Neural progenitor cell (in vitro differentiated cells): Measurements from ENCODE around the gene RNF150. TPM values are rescaled to one million over a fixed set of nuclear protein-coding genes. Genes with fewer than 3 reads are reported as not detected.

Source experiments
- DNase-seq: peaks from one replicate; pipeline ENCODE4 v3.0.0-alpha.2; 2016; ENCODE audit warnings: low spot score
- H2AFZ ChIP-seq: fragments of 200-600 bp; sonication (generic); replicated peaks from 2 replicates; pipeline ENCODE4 v1.6.1; 2016; ENCODE audit warnings: antibody characterized with exemption
- H3F3A ChIP-seq: fragments of 200-600 bp; sonication (generic); 2 replicates; pipeline ENCODE4 v1.6.1; 2016; ENCODE audit warnings: antibody characterized with exemption, low read depth
- H3K27ac ChIP-seq: fragments of 200-600 bp; sonication (generic); 2 replicates; pipeline ENCODE4 v1.5.1; 2016; ENCODE audit warnings: mild to moderate bottlenecking
- H3K27me3 ChIP-seq: fragments of 200-600 bp; sonication (generic); 2 replicates; pipeline ENCODE4 v1.6.1; 2016; ENCODE audit warnings: mild to moderate bottlenecking, moderate library complexity
- H3K36me3 ChIP-seq: fragments of 200-600 bp; sonication (generic); 2 replicates; pipeline ENCODE4 v1.5.1; 2016
- H3K4me1 ChIP-seq: fragments of 200-600 bp; sonication (generic); 2 replicates; pipeline ENCODE4 v1.6.1; 2016; ENCODE audit warnings: mixed run types
- H3K4me2 ChIP-seq: fragments of 200-600 bp; sonication (generic); 2 replicates; pipeline ENCODE4 v1.6.1; 2016
- H3K4me3 ChIP-seq: fragments of 200-600 bp; sonication (generic); 2 replicates; pipeline ENCODE4 v1.5.1; 2016
- H3K79me2 ChIP-seq: fragments of 200-600 bp; sonication (generic); 2 replicates; pipeline ENCODE4 v1.6.1; 2016; ENCODE audit warnings: low read depth
- H3K9ac ChIP-seq: fragments of 200-600 bp; sonication (generic); 2 replicates; pipeline ENCODE4 v1.6.1; 2016
- H3K9me3 ChIP-seq: fragments of 200-600 bp; sonication (generic); 2 replicates; pipeline ENCODE4 v1.5.1; 2016; ENCODE audit warnings: low read depth
- H4K20me1 ChIP-seq: fragments of 200-600 bp; sonication (generic); 2 replicates; pipeline ENCODE4 v1.6.1; 2016; ENCODE audit warnings: low read depth
- H3K27ac Mint-ChIP-seq: 3 replicates; pipeline ENCODE4 v1.8.0; 2021; ENCODE audit warnings: mixed read lengths
- H3K27me3 Mint-ChIP-seq: 2 replicates; pipeline ENCODE4 v1.8.0; 2022; ENCODE audit warnings: low read depth, mild to moderate bottlenecking, inconsistent platforms, moderate library complexity, mixed read lengths; ENCODE audit not compliant: insufficient read depth
- H3K36me3 Mint-ChIP-seq: 3 replicates; pipeline ENCODE4 v1.8.0; 2021; ENCODE audit warnings: mixed read lengths
- H3K4me1 Mint-ChIP-seq: 3 replicates; pipeline ENCODE4 v1.8.0; 2021; ENCODE audit warnings: mixed read lengths
- H3K4me3 Mint-ChIP-seq: 3 replicates; pipeline ENCODE4 v1.8.0; 2021; ENCODE audit warnings: mild to moderate bottlenecking, moderate library complexity, mixed read lengths
- H3K9me3 Mint-ChIP-seq: 3 replicates; pipeline ENCODE4 v1.8.0; 2020; ENCODE audit warnings: mixed read lengths
- CTCF ChIP-seq: fragments of 200-600 bp; sonication (generic); IDR thresholded peaks from 2 replicates; pipeline ENCODE4 v1.5.1; 2017; ENCODE audit warnings: antibody characterized with exemption, mild to moderate bottlenecking
- EZH2 ChIP-seq: fragments of 200-600 bp; sonication (generic); IDR thresholded peaks from 2 replicates; pipeline ENCODE4 v1.6.1; 2017; ENCODE audit warnings: antibody characterized with exemption, mild to moderate bottlenecking, moderate library complexity
- EZH2phosphoT487 ChIP-seq: fragments of 200-600 bp; sonication (generic); IDR thresholded peaks from 2 replicates; pipeline ENCODE4 v1.6.1; 2017; ENCODE audit warnings: antibody characterized with exemption
- total RNA-seq: library from RNA; depleted of rRNA; stranded (reverse); fragments of >200 nt; gene quantifications from 2 replicates; pipeline ENCODE4 v1.2.3, GENCODE V29; 2015; ENCODE audit warnings: low replicate concordance

RNF150 gene
- total RNA-seq, 1 donor from 2014 or later, result 1.4 TPM

GRCh38 chr4:141127884-141128283, 5.4 kb downstream of the RNF150 start:
- H3K27ac ChIP-seq, result no peak overlapping the region
- H3K4me1 Mint-ChIP-seq, result peaks cover 23% of the 10 kb centered on the region
- H3K4me3 ChIP-seq, result no peak overlapping the region
- DNase-seq, result no peak
- H3K79me2 ChIP-seq, result no peaks in the 10 kb centered on the region
- H4K20me1 ChIP-seq, result peaks cover 13% of the 10 kb centered on the region
- H3K9me3 Mint-ChIP-seq, result no peaks in the 10 kb centered on the region
- no peak overlapping the region for H2AFZ ChIP-seq
- TF ChIP-seq EZH2phosphoT487 (no peak), CTCF (no peak), EZH2 (no peak)
- no peaks in the 10 kb centered on the region for H3K36me3 ChIP-seq
- no peak overlapping the region for H3K4me3 Mint-ChIP-seq
- H3K27me3 ChIP-seq, result peaks cover 41% of the 10 kb centered on the region
- H3F3A ChIP-seq, result no peaks in the 10 kb centered on the region
- H3K9me3 ChIP-seq, result no peaks in the 10 kb centered on the region
- no peak overlapping the region for H3K27ac Mint-ChIP-seq
- H3K36me3 Mint-ChIP-seq, result peaks cover 1% of the 10 kb centered on the region
- H3K4me2 ChIP-seq, result no peak overlapping the region
- H3K4me1 ChIP-seq, result no peaks in the 10 kb centered on the region
- peaks cover 11% of the 10 kb centered on the region for H3K27me3 Mint-ChIP-seq
- no peak overlapping the region for H3K9ac ChIP-seq

GRCh38 chr4:141126769-141127168, 6.5 kb downstream of the RNF150 start:
- Mint-ChIP-seq H3K4me1 (peaks cover 19% of the 10 kb centered on the region), H3K27me3 (peaks cover 6% of the 10 kb centered on the region), H3K36me3 (peaks cover 1% of the 10 kb centered on the region), H3K27ac (no peak overlapping the region), H3K9me3 (no peaks in the 10 kb centered on the region), H3K4me3 (no peak overlapping the region)
- no peak overlapping the region for H3K27ac ChIP-seq
- no peaks in the 10 kb centered on the region for H3F3A ChIP-seq
- no peak for TF ChIP-seq EZH2
- H3K4me1 ChIP-seq, result no peaks in the 10 kb centered on the region
- no peaks in the 10 kb centered on the region for H3K79me2 ChIP-seq
- no peaks in the 10 kb centered on the region for H3K36me3 ChIP-seq
- H4K20me1 ChIP-seq, result peaks cover 7% of the 10 kb centered on the region
- H3K4me2 ChIP-seq, result no peak overlapping the region
- no peak overlapping the region for H2AFZ ChIP-seq
- no peak for DNase-seq
- no peaks in the 10 kb centered on the region for H3K9me3 ChIP-seq
- no peak overlapping the region for H3K4me3 ChIP-seq
- peaks cover 30% of the 10 kb centered on the region for H3K27me3 ChIP-seq
- H3K9ac ChIP-seq, result no peak overlapping the region

GRCh38 chr4:141124224-141124623, 9.0 kb downstream of the RNF150 start:
- Mint-ChIP-seq H3K4me3 (no peak overlapping the region), H3K36me3 (peaks cover 2% of the 10 kb centered on the region), H3K27me3 (peaks cover 2% of the 10 kb centered on the region), H3K27ac (no peak overlapping the region), H3K4me1 (no peaks in the 10 kb centered on the region), H3K9me3 (no peaks in the 10 kb centered on the region)
- Histone ChIP-seq H4K20me1 (no peaks in the 10 kb centered on the region), H3K9ac (no peak overlapping the region), H3F3A (no peaks in the 10 kb centered on the region), H3K27ac (no peak overlapping the region), H3K36me3 (no peaks in the 10 kb centered on the region), H2AFZ (no peak overlapping the region), H3K4me1 (no peaks in the 10 kb centered on the region), H3K4me2 (no peak overlapping the region), H3K9me3 (no peaks in the 10 kb centered on the region), H3K27me3 (peaks cover 4% of the 10 kb centered on the region), H3K79me2 (no peaks in the 10 kb centered on the region), H3K4me3 (no peak overlapping the region)
- TF ChIP-seq CTCF, result no peak
- no peak for TF ChIP-seq EZH2
- TF ChIP-seq EZH2phosphoT487, result no peak
- no peak for DNase-seq

DNA sequence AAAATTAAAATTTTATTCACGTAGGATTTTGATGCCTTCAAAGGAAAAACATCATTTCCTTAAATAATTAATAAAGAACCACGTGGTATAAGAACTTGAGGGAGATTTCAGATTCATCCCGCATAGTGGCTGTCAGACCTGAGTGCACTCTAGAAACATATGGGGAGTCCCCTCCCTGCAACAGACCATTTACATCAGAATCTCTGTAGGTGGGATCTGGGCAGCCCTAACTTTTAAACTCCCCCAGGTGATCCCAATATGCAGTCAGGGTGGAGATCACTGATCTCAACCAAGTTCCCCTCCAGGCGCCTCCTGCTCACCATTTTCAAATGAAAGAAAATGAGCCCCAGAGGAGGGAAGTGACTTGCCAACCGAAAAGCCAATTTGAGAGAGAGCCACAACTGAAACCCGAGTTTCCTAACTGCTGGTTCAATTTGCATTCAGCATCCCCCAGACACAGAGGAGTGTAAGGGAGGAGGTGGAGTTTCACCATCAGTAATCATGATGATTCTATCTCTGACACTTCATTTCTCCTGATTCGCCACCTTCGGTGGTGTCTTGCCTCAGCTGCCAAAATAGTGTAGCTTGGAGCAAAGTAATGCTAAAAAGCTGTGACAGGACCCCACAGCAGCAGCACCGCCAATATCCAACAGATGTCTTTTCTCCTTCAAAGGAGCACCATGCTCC, 11.4 kb downstream of the RNF150 start:
- DNase-seq, result no peak
- Histone ChIP-seq H3K79me2 (no peaks in the 10 kb centered on the region), H3K36me3 (no peaks in the 10 kb centered on the region), H4K20me1 (no peaks in the 10 kb centered on the region), H3F3A (no peaks in the 10 kb centered on the region), H2AFZ (no peak overlapping the region), H3K9me3 (no peaks in the 10 kb centered on the region), H3K4me3 (no peak overlapping the region), H3K4me1 (no peaks in the 10 kb centered on the region), H3K4me2 (no peak overlapping the region), H3K9ac (no peak overlapping the region), H3K27ac (no peak overlapping the region), H3K27me3 (no peaks in the 10 kb centered on the region)
- no peak overlapping the region for H3K4me3 Mint-ChIP-seq
- H3K36me3 Mint-ChIP-seq, result peaks cover 2% of the 10 kb centered on the region
- no peaks in the 10 kb centered on the region for H3K27me3 Mint-ChIP-seq
- no peaks in the 10 kb centered on the region for H3K9me3 Mint-ChIP-seq
- H3K4me1 Mint-ChIP-seq, result no peaks in the 10 kb centered on the region
- no peak for TF ChIP-seq EZH2phosphoT487
- TF ChIP-seq CTCF, result no peak
- no peak for TF ChIP-seq EZH2
- H3K27ac Mint-ChIP-seq, result no peak overlapping the region
